ENCODE data around the gene CADM1.

DNA sequence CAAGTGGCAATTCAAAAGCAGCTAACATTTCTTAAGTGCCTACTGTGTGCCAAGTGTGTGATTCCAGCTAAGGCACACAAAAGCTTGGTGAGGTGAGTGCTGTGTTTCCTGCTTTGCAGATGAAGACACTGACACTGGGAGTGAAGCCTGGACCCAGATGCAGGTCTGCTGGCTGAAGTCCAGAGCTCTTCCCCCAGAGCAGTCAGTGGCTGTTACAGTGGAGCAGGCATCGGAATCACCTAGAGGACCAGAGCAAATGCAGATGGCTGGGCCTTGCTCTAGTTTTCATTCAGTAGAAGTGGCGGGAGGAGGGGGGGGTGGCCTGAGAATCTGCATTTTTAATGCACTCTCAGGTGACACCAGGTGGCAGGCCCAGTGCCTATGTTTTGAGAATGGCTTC, 342.3 kb downstream of the CADM1 start:
- TF ChIP-seq EGR1 (IDR thresholded peaks at IDR 0.05; ENCODE audit: low read depth) (no peak), RAD21 (IDR thresholded peaks at IDR 0.05; ENCODE audit: low read depth) (no peak), EZH2 (IDR thresholded peaks at IDR 0.05) (no peak), EZH2phosphoT487 (IDR thresholded peaks at IDR 0.05; ENCODE audit: borderline replicate concordance) (no peak), POLR2A (IDR thresholded peaks at IDR 0.05; ENCODE audit: borderline replicate concordance, extremely low read depth, insufficient read depth, insufficient read length) (no peak), FOSL1 (IDR thresholded peaks at IDR 0.05; ENCODE audit: low read depth) (no peak), ZFX (IDR thresholded peaks at IDR 0.05) (no peak), POLR2AphosphoS5 (IDR thresholded peaks at IDR 0.05; ENCODE audit: low read depth, low read length) (no peak), SIN3A (IDR thresholded peaks at IDR 0.05; ENCODE audit: low read depth) (no peak)
- TF ChIP-seq, protein P1, sequence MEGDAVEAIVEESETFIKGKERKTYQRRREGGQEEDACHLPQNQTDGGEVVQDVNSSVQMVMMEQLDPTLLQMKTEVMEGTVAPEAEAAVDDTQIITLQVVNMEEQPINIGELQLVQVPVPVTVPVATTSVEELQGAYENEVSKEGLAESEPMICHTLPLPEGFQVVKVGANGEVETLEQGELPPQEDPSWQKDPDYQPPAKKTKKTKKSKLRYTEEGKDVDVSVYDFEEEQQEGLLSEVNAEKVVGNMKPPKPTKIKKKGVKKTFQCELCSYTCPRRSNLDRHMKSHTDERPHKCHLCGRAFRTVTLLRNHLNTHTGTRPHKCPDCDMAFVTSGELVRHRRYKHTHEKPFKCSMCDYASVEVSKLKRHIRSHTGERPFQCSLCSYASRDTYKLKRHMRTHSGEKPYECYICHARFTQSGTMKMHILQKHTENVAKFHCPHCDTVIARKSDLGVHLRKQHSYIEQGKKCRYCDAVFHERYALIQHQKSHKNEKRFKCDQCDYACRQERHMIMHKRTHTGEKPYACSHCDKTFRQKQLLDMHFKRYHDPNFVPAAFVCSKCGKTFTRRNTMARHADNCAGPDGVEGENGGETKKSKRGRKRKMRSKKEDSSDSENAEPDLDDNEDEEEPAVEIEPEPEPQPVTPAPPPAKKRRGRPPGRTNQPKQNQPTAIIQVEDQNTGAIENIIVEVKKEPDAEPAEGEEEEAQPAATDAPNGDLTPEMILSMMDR (IDR thresholded peaks at IDR 0.05 in 2 of 3, conservative IDR thresholded peaks at IDR 0.05 in 1 of 3; ENCODE audit: borderline replicate concordance in 1 of 3, insufficient read depth in 1 of 3, low read depth in 2 of 3, low read length in 2 of 3) = no peak
- TF ChIP-seq, protein P2, sequence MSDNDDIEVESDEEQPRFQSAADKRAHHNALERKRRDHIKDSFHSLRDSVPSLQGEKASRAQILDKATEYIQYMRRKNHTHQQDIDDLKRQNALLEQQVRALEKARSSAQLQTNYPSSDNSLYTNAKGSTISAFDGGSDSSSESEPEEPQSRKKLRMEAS (IDR thresholded peaks at IDR 0.05) = no peak
- TF ChIP-seq, protein P3, sequence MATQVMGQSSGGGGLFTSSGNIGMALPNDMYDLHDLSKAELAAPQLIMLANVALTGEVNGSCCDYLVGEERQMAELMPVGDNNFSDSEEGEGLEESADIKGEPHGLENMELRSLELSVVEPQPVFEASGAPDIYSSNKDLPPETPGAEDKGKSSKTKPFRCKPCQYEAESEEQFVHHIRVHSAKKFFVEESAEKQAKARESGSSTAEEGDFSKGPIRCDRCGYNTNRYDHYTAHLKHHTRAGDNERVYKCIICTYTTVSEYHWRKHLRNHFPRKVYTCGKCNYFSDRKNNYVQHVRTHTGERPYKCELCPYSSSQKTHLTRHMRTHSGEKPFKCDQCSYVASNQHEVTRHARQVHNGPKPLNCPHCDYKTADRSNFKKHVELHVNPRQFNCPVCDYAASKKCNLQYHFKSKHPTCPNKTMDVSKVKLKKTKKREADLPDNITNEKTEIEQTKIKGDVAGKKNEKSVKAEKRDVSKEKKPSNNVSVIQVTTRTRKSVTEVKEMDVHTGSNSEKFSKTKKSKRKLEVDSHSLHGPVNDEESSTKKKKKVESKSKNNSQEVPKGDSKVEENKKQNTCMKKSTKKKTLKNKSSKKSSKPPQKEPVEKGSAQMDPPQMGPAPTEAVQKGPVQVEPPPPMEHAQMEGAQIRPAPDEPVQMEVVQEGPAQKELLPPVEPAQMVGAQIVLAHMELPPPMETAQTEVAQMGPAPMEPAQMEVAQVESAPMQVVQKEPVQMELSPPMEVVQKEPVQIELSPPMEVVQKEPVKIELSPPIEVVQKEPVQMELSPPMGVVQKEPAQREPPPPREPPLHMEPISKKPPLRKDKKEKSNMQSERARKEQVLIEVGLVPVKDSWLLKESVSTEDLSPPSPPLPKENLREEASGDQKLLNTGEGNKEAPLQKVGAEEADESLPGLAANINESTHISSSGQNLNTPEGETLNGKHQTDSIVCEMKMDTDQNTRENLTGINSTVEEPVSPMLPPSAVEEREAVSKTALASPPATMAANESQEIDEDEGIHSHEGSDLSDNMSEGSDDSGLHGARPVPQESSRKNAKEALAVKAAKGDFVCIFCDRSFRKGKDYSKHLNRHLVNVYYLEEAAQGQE (IDR thresholded peaks at IDR 0.05; ENCODE audit: low read depth) = no peak

Data from HCT116 (cell line).